ENCODE measurements around the gene AMFR. TPM values are rescaled to one million over a fixed set of nuclear protein-coding genes. Genes with fewer than 3 reads are reported as not detected.

Gene AMFR
- total RNA-seq, 4 donors from 2014 or later, result 126 to 215 (median 162) TPM

DNA sequence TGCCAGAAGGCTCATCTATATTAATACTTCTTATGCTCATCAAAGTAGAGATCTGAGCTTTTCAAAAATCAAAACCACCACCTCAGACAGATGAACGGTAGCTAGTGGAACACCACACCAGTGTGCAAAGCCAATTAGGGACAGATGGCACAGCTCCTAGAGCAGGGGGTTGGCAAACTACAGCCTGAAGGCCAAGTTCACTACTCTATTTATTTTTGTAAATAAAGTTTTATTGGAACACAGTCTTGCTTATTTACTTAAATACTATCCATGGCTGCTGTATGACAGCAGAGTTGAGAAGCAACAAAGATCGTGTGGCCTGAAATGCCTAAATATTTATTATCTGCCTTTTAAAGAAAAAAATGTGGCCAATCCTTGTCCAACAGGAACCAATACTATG, 56.8 kb downstream of the AMFR start:
- DNase-seq (ENCODE audit: low spot score) (no peak), ATAC-seq (ENCODE audit: low FRiP score) (no peak)
- TF ChIP-seq, protein P1, sequence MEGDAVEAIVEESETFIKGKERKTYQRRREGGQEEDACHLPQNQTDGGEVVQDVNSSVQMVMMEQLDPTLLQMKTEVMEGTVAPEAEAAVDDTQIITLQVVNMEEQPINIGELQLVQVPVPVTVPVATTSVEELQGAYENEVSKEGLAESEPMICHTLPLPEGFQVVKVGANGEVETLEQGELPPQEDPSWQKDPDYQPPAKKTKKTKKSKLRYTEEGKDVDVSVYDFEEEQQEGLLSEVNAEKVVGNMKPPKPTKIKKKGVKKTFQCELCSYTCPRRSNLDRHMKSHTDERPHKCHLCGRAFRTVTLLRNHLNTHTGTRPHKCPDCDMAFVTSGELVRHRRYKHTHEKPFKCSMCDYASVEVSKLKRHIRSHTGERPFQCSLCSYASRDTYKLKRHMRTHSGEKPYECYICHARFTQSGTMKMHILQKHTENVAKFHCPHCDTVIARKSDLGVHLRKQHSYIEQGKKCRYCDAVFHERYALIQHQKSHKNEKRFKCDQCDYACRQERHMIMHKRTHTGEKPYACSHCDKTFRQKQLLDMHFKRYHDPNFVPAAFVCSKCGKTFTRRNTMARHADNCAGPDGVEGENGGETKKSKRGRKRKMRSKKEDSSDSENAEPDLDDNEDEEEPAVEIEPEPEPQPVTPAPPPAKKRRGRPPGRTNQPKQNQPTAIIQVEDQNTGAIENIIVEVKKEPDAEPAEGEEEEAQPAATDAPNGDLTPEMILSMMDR (IDR thresholded peaks at IDR 0.05), result no peak

DNA sequence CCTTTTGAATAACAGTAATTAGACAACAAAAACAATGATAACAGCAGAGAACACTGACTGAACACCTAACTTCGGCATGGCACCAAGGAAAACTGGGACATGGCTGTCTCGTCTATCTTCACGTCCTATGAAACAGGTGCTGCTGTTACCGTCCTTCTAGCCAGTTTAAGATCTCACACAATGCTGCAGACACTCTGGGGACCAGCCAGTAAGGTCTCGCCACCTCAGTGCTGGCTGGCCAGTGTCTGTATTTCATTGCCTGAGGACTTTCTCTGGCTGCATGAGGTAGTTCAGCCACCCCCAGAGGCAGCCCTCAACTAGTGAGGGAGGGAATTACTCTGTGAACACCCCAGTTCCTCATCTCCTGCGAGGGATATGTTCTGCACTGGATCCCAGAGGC, 57.6 kb downstream of the AMFR start:
- DNase-seq (ENCODE audit: low spot score), result no peak
- TF ChIP-seq, protein P1 (IDR thresholded peaks at IDR 0.05), result no peak
- ATAC-seq (ENCODE audit: low FRiP score), result no peak

DNA sequence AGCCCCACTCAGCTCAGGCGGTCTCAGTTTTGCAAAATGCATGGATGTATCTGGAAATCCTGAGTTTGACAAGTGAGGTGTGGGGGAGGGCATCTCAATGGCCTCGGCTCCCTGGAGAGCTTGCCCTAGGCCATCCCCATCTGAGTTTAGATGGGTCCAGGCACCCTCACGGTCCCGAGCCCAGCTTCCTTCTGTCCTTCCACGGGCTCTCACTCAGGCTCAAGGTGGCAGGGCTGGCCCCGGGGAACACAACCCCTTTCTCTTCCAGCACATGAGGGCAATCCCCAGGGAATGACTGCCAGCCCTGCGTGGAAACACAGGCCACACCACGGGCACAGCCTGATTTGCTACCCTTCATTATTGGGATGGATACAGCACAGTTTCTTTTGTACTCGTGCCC, 58.4 kb downstream of the AMFR start:
- TF ChIP-seq, protein P1 (IDR thresholded peaks at IDR 0.05), result no peak
- no peak for ATAC-seq (ENCODE audit: low FRiP score)
- DNase-seq (ENCODE audit: low spot score), result no peak

DNA sequence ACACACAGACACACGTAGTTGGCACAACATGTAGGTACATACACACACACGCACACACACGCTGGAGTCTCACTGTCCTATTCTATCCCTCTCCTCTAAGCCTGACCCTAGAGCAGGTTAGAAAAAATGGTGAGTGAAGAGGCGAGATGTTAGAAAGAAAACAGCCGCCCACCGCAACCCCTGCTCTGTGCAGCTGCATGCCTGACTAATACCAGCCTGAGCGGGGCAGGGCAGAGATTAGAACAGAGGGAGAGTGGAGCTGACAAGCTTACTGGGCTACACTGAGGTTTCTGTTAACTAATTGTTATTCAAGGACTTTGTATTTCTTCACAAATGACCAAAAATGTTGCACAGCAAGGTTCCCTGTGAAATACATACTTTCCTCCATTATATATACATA, 59.8 kb downstream of the AMFR start:
- ATAC-seq (ENCODE audit: low FRiP score) (no peak), DNase-seq (ENCODE audit: low spot score) (no peak)
- TF ChIP-seq, protein P1 (IDR thresholded peaks at IDR 0.05), result no peak

DNA sequence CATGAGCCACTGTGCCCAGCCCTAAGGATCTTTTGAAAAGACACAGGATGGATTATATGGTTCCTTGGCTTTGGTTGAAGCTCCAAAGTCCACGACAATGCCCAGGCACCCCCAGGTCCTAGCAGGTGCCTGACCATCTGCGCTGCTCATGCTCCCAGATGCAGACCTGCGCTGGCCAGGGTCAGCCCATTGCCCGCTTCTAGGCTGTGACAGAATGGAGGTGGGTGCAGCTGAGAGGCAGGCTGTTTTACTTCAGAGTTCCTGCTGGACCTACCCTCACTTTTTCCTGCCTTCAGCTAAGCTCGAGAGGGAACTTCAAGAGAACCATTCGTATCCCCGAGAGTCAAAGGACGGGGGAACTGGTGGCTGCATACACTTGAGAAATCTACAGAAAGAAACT, 60.5 kb downstream of the AMFR start:
- TF ChIP-seq, protein P1 (IDR thresholded peaks at IDR 0.05), result no peak
- no peak for DNase-seq (ENCODE audit: low spot score)
- no peak for ATAC-seq (ENCODE audit: low FRiP score)

DNA sequence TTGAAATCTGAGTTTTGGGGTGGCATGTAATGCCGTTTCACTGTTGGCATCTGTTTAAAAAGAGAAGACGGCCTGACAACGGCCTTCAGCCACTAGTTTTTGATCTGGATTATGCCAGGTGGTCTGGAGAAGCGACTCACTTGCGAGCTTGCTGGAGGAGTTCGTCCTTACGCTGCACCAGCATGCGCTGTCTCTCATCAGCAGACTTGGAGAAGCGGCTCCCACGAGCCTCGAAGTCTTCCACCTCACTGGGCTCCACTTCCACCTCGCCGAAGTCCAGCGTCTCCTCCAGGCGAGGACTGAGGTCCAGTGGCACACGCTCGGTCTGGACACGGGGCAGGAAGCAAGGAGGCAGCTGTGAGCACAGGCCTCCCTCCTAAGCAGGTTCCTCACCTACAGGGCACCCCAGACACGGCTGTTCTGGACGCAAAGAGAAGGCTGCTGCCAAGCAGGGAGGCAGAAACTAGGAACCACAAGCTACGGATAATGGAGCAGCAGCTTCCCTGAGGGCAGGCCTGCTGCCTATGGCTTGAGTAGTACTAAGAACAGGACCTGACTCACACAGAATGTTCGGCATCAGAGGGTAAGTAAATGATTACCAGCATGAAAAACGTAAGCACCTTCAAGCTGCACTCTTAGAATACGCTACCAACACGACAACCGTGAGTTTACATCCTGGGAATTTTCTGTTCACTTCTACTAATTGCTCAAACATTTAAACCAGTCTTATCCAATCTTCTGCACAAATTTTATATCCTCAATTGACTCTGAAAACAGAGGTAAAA, 61.4 kb downstream of the AMFR start:
- DNase-seq (ENCODE audit: low spot score), result no peak
- ATAC-seq (ENCODE audit: low FRiP score), result no peak
- TF ChIP-seq, protein P1 (IDR thresholded peaks at IDR 0.05), result no peak

DNA sequence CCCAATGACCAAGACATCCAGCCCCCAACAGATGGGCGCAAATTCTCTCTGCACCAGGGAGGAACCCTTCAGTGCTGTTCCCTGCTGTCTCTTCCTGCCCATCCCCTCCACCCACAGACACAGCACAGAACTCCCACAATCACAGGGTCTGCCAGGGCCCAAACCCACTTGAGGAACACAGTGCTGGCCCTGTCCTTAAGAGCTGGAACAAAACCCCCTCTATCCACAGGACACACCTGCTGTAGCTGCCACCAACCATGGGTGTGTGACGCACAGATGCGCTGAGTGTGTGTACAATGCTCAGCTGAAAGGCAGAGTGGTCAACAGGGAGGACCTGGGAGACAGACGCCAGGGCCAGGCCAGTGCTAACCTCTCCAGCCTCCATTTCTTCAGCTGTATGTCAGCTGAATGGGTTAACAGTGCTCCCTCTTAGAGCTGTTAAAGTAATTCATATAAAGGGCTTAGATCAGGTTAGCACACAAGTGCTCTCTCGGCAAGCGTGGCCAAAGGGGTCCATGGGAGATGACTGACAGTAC, 62.1 kb downstream of the AMFR start:
- ATAC-seq (ENCODE audit: low FRiP score), result no peak
- TF ChIP-seq, protein P1 (IDR thresholded peaks at IDR 0.05), result no peak
- no peak for DNase-seq (ENCODE audit: low spot score)
